Stimulated activated CD4-positive, alpha-beta T cell treated with anti-CD3 and anti-CD28 coated beads, Interleukin-4, amount 100 ng/mL, for 4 hours (primary cell): ENCODE data around the gene CCDC149.
"Not testable (repeated sequence)": the region's sequence is repeated elsewhere in the genome, so short reads cannot be mapped to it uniquely, and the experiment has no call there.

Source experiments
- DNase-seq, 2 experiments: peaks; one replicate each; pipeline ENCODE4 v3.0.0-alpha.2; 2020

The CCDC149 gene

GRCh38 chr4:24915121-24915922 lies 2.5 kb upstream of the CCDC149 start:
- DNase-seq = no peak

- DNase-seq = no peak
Observed at GRCh38 chr4:24914460-24914859, 1.6 kb upstream of the CCDC149 start.

GRCh38 chr4:24913119-24913485 lies 260 bp upstream of the CCDC149 start:
- no peak for DNase-seq

GRCh38 chr4:24910499-24910898 lies 2.3 kb downstream of the CCDC149 start:
- no peak for DNase-seq

- DNase-seq = not testable (repeated sequence)
Observed at GRCh38 chr4:24909606-24910005, 3.2 kb downstream of the CCDC149 start.

- no peak for DNase-seq
Observed at GRCh38 chr4:24897639-24898038, 15.2 kb downstream of the CCDC149 start.

GRCh38 chr4:24896977-24897376 lies 15.9 kb downstream of the CCDC149 start:
- DNase-seq = no peak

GRCh38 chr4:24896056-24896455 lies 16.8 kb downstream of the CCDC149 start:
- no peak for DNase-seq

- no peak for DNase-seq
Observed at GRCh38 chr4:24895461-24895860, 17.4 kb downstream of the CCDC149 start.

GRCh38 chr4:24894846-24895245 lies 18.0 kb downstream of the CCDC149 start:
- DNase-seq = no peak

- no peak for DNase-seq
Observed at GRCh38 chr4:24894243-24894642, 18.6 kb downstream of the CCDC149 start.

- DNase-seq = no peak
Observed at GRCh38 chr4:24892778-24893177, 20.1 kb downstream of the CCDC149 start.

GRCh38 chr4:24892278-24892677 lies 20.6 kb downstream of the CCDC149 start:
- no peak for DNase-seq

GRCh38 chr4:24890561-24891126 lies 22.2 kb downstream of the CCDC149 start:
- DNase-seq = no peak

GRCh38 chr4:24889991-24890390 lies 22.9 kb downstream of the CCDC149 start:
- no peak for DNase-seq

GRCh38 chr4:24888475-24889344 lies 24.1 kb downstream of the CCDC149 start:
- DNase-seq = no peak

GRCh38 chr4:24887881-24888430 lies 24.9 kb downstream of the CCDC149 start:
- DNase-seq = no peak

GRCh38 chr4:24886596-24886995 lies 26.2 kb downstream of the CCDC149 start:
- no peak for DNase-seq

- no peak for DNase-seq
Observed at GRCh38 chr4:24885342-24885741, 27.5 kb downstream of the CCDC149 start.

GRCh38 chr4:24884902-24885301 lies 27.9 kb downstream of the CCDC149 start:
- DNase-seq = no peak

- DNase-seq = no peak
Observed at GRCh38 chr4:24881508-24882196, 31.2 kb downstream of the CCDC149 start.

GRCh38 chr4:24880186-24880585 lies 32.7 kb downstream of the CCDC149 start:
- no peak for DNase-seq

- DNase-seq = no peak
Observed at GRCh38 chr4:24878636-24879016, 34.2 kb downstream of the CCDC149 start.
